Cardiac muscle cell (in vitro differentiated cells and primary cell): ENCODE data around the gene RFT1. TPM values are rescaled to one million over a fixed set of nuclear protein-coding genes. Genes with fewer than 3 reads are reported as not detected.

ENCODE experiments used
- DNase-seq, 2 donors: peaks; one replicate each; pipeline versions ENCODE4 v3.0.0 to v3.0.0-alpha.2; 2010 to 2017; ENCODE audit warnings: low read depth in 1 of 2, low spot score in 1 of 2
- H3K27ac ChIP-seq: fragments of 200-600 bp; sonication (generic); 2 replicates; pipeline ENCODE4 v1.5.1; 2016
- H3K27me3 ChIP-seq: fragments of 200-600 bp; sonication (generic); 2 replicates; pipeline ENCODE4 v1.6.0; 2016; ENCODE audit warnings: control low read depth
- H3K36me3 ChIP-seq: fragments of 200-600 bp; sonication (generic); 2 replicates; pipeline ENCODE4 v1.5.1; 2016; ENCODE audit warnings: control low read depth
- H3K4me1 ChIP-seq: fragments of 200-600 bp; sonication (generic); 2 replicates; pipeline ENCODE4 v1.8.1; 2017; ENCODE audit warnings: low read depth, mild to moderate bottlenecking, mixed run types
- H3K4me3 ChIP-seq: fragments of 200-600 bp; sonication (generic); 2 replicates; pipeline ENCODE4 v1.5.1; 2016; ENCODE audit warnings: mild to moderate bottlenecking
- H3K9me3 ChIP-seq: fragments of 200-600 bp; sonication (generic); 2 replicates; pipeline ENCODE4 v1.5.1; 2017; ENCODE audit warnings: low read depth, mild to moderate bottlenecking, control low read depth
- CTCF ChIP-seq: IDR thresholded peaks from 2 replicates; pipeline ENCODE4 v1.5.1; 2012; ENCODE audit warnings: low read depth, mild to moderate bottlenecking, low read length
- polyA plus RNA-seq: library from polyadenylated mRNA; unstranded; fragments of >200 nt; fragmentation: Nextera tagmentation; extraction: Ambion mirVana; gene quantifications from 2 replicates; pipeline ENCODE4 v1.2.1, GENCODE V29; 2016
- total RNA-seq: library from RNA; depleted of rRNA; stranded (reverse); fragments of >200 nt; gene quantifications from 2 replicates; pipeline ENCODE4 v1.2.3, GENCODE V29; 2016

The RFT1 gene
- total and polyA plus RNA-seq, 2 experiments from 2014 or later, result 8.1 to 16.1 TPM

- Histone ChIP-seq H3K36me3 (peaks cover 53% of the 10 kb centered on the region), H3K27ac (no peak overlapping the region), H3K4me3 (no peak overlapping the region), H3K4me1 (no peaks in the 10 kb centered on the region), H3K9me3 (no peaks in the 10 kb centered on the region), H3K27me3 (peaks cover 54% of the 10 kb centered on the region)
- TF ChIP-seq CTCF, result no peak
- no peak for DNase-seq
Observed at GRCh38 chr3:53122255-53122932, 7.8 kb downstream of the RFT1 start.

- no peak for DNase-seq
- Histone ChIP-seq H3K36me3 (peaks cover 59% of the 10 kb centered on the region), H3K4me3 (no peak overlapping the region), H3K27ac (no peak overlapping the region), H3K4me1 (no peaks in the 10 kb centered on the region), H3K27me3 (peaks cover 36% of the 10 kb centered on the region), H3K9me3 (no peaks in the 10 kb centered on the region)
- no peak for TF ChIP-seq CTCF
Observed at GRCh38 chr3:53120336-53120735, 9.9 kb downstream of the RFT1 start.

GRCh38 chr3:53116956-53117355, 13.3 kb downstream of the RFT1 start:
- DNase-seq, result no peak

GRCh38 chr3:53114412-53115074, 15.7 kb downstream of the RFT1 start:
- Histone ChIP-seq H3K9me3 (no peaks in the 10 kb centered on the region), H3K27me3 (no peaks in the 10 kb centered on the region)

More at GRCh38 chr3:53116956-53117355, 13.3 kb downstream of the RFT1 start:
- no peaks in the 10 kb centered on the region for H3K9me3 ChIP-seq
- TF ChIP-seq CTCF, result no peak
- no peaks in the 10 kb centered on the region for H3K4me1 ChIP-seq
- H3K27me3 ChIP-seq, result peaks cover 16% of the 10 kb centered on the region
- no peak overlapping the region for H3K4me3 ChIP-seq
- peaks cover 44% of the 10 kb centered on the region for H3K36me3 ChIP-seq
- no peak overlapping the region for H3K27ac ChIP-seq

GRCh38 chr3:53114011-53114400, 16.2 kb downstream of the RFT1 start:
- Histone ChIP-seq H3K27ac (no peak overlapping the region), H3K4me1 (no peaks in the 10 kb centered on the region), H3K27me3 (no peaks in the 10 kb centered on the region), H3K4me3 (no peak overlapping the region), H3K36me3 (peaks cover 17% of the 10 kb centered on the region), H3K9me3 (no peaks in the 10 kb centered on the region)
- peak; percentile 83 to 86 for DNase-seq
- peak; percentile 92 for TF ChIP-seq CTCF

More at GRCh38 chr3:53114412-53115074, 15.7 kb downstream of the RFT1 start:
- Histone ChIP-seq H3K36me3 (peaks cover 20% of the 10 kb centered on the region), H3K4me1 (no peaks in the 10 kb centered on the region), H3K27ac (no peak overlapping the region), H3K4me3 (no peak overlapping the region)
- TF ChIP-seq CTCF, result no peak
- no peak for DNase-seq
